Ishikawa (cell line): ENCODE data around the gene COQ10B.

Source experiments
- CEBPB ChIP-seq: IDR thresholded peaks from 2 replicates; pipeline ENCODE4 v1.6.1; 2012
- CREB1 ChIP-seq: IDR thresholded peaks from 2 replicates; pipeline ENCODE4 v1.6.1; 2012; ENCODE audit warnings: low read depth
- EGR1 ChIP-seq: IDR thresholded peaks from 2 replicates; pipeline ENCODE4 v1.6.1; 2012
- EP300 ChIP-seq: IDR thresholded peaks from 2 replicates; pipeline ENCODE4 v1.6.1; 2012; ENCODE audit warnings: borderline replicate concordance
- FOXM1 ChIP-seq: IDR thresholded peaks from 2 replicates; pipeline ENCODE4 v1.6.1; 2012; ENCODE audit warnings: low read depth, borderline replicate concordance
- MAX ChIP-seq: IDR thresholded peaks from 2 replicates; pipeline ENCODE4 v1.6.1; 2012
- NFIC ChIP-seq: IDR thresholded peaks from 2 replicates; pipeline ENCODE4 v1.6.1; 2012
- RAD21 ChIP-seq: IDR thresholded peaks from 2 replicates; pipeline ENCODE4 v1.6.1; 2012; ENCODE audit warnings: low read depth
- REST ChIP-seq: IDR thresholded peaks from 2 replicates; pipeline ENCODE4 v1.6.1; 2012; ENCODE audit warnings: low read depth, mild to moderate bottlenecking
- TAF1 ChIP-seq: IDR thresholded peaks from 2 replicates; pipeline ENCODE4 v1.6.1; 2012; ENCODE audit warnings: low read depth, mild to moderate bottlenecking
- TCF12 ChIP-seq: IDR thresholded peaks from 2 replicates; pipeline ENCODE4 v1.6.1; 2012; ENCODE audit warnings: low read depth
- TEAD4 ChIP-seq: IDR thresholded peaks from 2 replicates; pipeline ENCODE4 v1.6.1; 2012
- USF1 ChIP-seq: IDR thresholded peaks from 2 replicates; pipeline ENCODE4 v1.6.1; 2012
- YY1 ChIP-seq: IDR thresholded peaks from 2 replicates; pipeline ENCODE4 v1.6.1; 2012; ENCODE audit warnings: low read depth
- ZBTB7A ChIP-seq: IDR thresholded peaks from 2 replicates; pipeline ENCODE4 v1.6.1; 2012; ENCODE audit warnings: low read depth

COQ10B gene

GRCh38 chr2:197515739-197516392 is 62.5 kb downstream of the COQ10B start, which contains the start of gene MOB4:
MOB4 (plus strand) TSS chr2:197516066; CDS start chr2:197516087, 21 bp downstream.
- TF ChIP-seq MAX (peak; percentile 94), NFIC (no peak), TCF12 (peak; percentile 64; the same call in 1 of the 2 replicates), FOXM1 (peak; percentile 66; the same call in 1 of the 2 replicates), USF1 (peak; percentile 43; the same call in 1 of the 2 replicates), TEAD4 (peak; percentile 59), EP300 (peak; percentile 98), CREB1 (0 out of 2 replicates have a peak, but pooled peaks have one; percentile 45), EGR1 (no peak; the same call in 1 of the 2 replicates), CEBPB (no peak), ZBTB7A (no peak), REST (no peak), YY1 (peak; percentile 92), RAD21 (no peak; the same call in 1 of the 2 replicates), TAF1 (peak; percentile 96)

- TF ChIP-seq RAD21 (no peak), NFIC (no peak), REST (no peak), EGR1 (no peak), CREB1 (no peak), FOXM1 (no peak), EP300 (no peak), ZBTB7A (no peak), TCF12 (no peak), TAF1 (no peak), MAX (no peak), TEAD4 (no peak), YY1 (no peak), USF1 (no peak), CEBPB (no peak)
These were observed 63.0 kb downstream of the COQ10B start for GRCh38 chr2:197516393-197516761.

GRCh38 chr2:197517150-197517549 is 63.8 kb downstream of the COQ10B start:
- TF ChIP-seq CREB1 (no peak), RAD21 (no peak), MAX (no peak), ZBTB7A (no peak), TEAD4 (no peak), YY1 (no peak), NFIC (no peak), FOXM1 (no peak)
